ENCODE results near the gene DCPS.
"Not testable (repeated sequence)": the region's sequence is repeated elsewhere in the genome, so short reads cannot be mapped to it uniquely, and the experiment has no call there.

DNA sequence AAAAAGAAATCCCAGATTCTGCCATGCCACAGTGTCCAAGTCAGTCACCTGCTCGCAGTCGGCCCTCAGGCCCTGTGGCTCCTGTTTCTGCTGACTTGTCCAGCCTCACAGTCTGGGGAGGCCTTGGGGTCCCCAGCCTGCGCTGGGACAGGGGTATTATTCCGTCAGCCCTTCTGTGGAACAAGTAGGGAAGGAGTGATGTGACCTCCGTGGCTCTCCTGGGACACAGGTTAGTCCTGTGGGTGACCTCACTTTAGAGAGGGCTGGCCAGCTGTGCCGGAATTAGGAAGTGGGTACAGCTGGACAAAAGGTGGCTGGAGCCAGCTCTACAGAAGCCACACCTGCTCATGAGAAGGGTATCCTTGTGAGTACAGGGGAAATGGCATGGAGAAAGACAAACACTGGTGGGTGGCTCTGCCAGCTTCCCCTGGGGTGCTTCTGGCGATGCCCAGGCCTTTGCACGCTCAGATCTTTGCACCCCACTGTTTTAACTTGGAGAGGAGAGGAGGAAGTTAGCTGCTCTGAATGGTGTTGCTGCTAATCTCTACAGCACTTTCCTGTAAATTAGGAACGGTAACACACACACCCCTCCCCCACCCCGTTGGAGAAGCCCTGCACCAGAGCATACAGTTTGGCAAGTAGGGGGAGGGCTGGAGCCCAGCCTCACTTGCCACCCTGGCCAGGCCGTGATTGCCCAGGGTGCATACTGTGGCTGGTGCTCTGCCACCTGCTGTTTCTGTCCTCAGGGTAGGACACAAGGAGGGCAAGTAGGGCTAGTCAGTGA is 64.7 kb downstream of the DCPS start:
- TF ChIP-seq ZNF121 (CRISPR knock-in tag; IDR thresholded peaks at IDR 0.05); ETV6 (CRISPR knock-in tag; IDR thresholded peaks at IDR 0.05); ELF4 (CRISPR knock-in tag; IDR thresholded peaks at IDR 0.05; ENCODE audit: low read depth); GTF2I (CRISPR knock-in tag; conservative IDR thresholded peaks at IDR 0.05); IRF2 (CRISPR knock-in tag; IDR thresholded peaks at IDR 0.05; ENCODE audit: borderline replicate concordance, low read depth); SP1 (CRISPR knock-in tag; conservative IDR thresholded peaks at IDR 0.05); TP53 (CRISPR knock-in tag; IDR thresholded peaks at IDR 0.05); ZBTB21 (CRISPR knock-in tag; IDR thresholded peaks at IDR 0.05; ENCODE audit: borderline replicate concordance); GABPB1 (CRISPR knock-in tag; IDR thresholded peaks at IDR 0.05); ZNF263 (CRISPR knock-in tag; IDR thresholded peaks at IDR 0.05; ENCODE audit: low read depth); TCF7 (CRISPR knock-in tag; IDR thresholded peaks at IDR 0.05; ENCODE audit: low read depth): not testable (repeated sequence)
- TF ChIP-seq, protein P1, sequence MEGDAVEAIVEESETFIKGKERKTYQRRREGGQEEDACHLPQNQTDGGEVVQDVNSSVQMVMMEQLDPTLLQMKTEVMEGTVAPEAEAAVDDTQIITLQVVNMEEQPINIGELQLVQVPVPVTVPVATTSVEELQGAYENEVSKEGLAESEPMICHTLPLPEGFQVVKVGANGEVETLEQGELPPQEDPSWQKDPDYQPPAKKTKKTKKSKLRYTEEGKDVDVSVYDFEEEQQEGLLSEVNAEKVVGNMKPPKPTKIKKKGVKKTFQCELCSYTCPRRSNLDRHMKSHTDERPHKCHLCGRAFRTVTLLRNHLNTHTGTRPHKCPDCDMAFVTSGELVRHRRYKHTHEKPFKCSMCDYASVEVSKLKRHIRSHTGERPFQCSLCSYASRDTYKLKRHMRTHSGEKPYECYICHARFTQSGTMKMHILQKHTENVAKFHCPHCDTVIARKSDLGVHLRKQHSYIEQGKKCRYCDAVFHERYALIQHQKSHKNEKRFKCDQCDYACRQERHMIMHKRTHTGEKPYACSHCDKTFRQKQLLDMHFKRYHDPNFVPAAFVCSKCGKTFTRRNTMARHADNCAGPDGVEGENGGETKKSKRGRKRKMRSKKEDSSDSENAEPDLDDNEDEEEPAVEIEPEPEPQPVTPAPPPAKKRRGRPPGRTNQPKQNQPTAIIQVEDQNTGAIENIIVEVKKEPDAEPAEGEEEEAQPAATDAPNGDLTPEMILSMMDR (IDR thresholded peaks at IDR 0.05): not testable (repeated sequence)
- TF ChIP-seq, protein P2, sequence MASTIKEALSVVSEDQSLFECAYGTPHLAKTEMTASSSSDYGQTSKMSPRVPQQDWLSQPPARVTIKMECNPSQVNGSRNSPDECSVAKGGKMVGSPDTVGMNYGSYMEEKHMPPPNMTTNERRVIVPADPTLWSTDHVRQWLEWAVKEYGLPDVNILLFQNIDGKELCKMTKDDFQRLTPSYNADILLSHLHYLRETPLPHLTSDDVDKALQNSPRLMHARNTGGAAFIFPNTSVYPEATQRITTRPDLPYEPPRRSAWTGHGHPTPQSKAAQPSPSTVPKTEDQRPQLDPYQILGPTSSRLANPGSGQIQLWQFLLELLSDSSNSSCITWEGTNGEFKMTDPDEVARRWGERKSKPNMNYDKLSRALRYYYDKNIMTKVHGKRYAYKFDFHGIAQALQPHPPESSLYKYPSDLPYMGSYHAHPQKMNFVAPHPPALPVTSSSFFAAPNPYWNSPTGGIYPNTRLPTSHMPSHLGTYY (CRISPR knock-in tag; IDR thresholded peaks at IDR 0.05): not testable (repeated sequence)
